K562 (cell line): ENCODE measurements around the gene EMC10. TPM values are rescaled to one million over a fixed set of nuclear protein-coding genes. Genes with fewer than 3 reads are reported as not detected.

Experiments
- BMI1 ChIP-seq: fragments of 150-350 bp; IDR thresholded peaks from 2 replicates; pipeline ENCODE4 v1.6.1; 2014; ENCODE audit warnings: low read length
- CEBPG ChIP-seq, 3 experiments: fragments of 200-800 bp in 1 of 3; sonication (Bioruptor generic) in 1 of 3; sonication (generic) in 1 of 3; formaldehyde crosslinking in 1 of 3; IDR thresholded peaks in 2 of 3; conservative IDR thresholded peaks in 1 of 3; 2 replicates each; pipeline versions ENCODE4 v1.6.1 to v1.8.0; 2016 to 2022; ENCODE audit warnings: missing compliant biosample characterization in 2 of 3, missing genetic modification characterization in 2 of 3, mild to moderate bottlenecking in 1 of 3, missing genetic modification reagents in 1 of 3
- ELF4 ChIP-seq: fragments of 450-650 bp; formaldehyde crosslinking; IDR thresholded peaks from 2 replicates; pipeline ENCODE4 v1.4.0; 2022; ENCODE audit warnings: missing genetic modification characterization
- KAT7 ChIP-seq: sonication (generic); formaldehyde crosslinking; IDR thresholded peaks from 2 replicates; pipeline ENCODE4 v1.8.0; 2022; ENCODE audit warnings: missing genetic modification reagents, mild to moderate bottlenecking, borderline replicate concordance
- MAFG ChIP-seq: fragments of 450-650 bp; conservative IDR thresholded peaks from 2 replicates; pipeline ENCODE4 v1.6.1; 2016; ENCODE audit warnings: missing genetic modification characterization, missing compliant biosample characterization
- NBN ChIP-seq: fragments of 450-650 bp; IDR thresholded peaks from 2 replicates; pipeline ENCODE4 v1.6.1; 2016; ENCODE audit warnings: low read depth, mild to moderate bottlenecking
- NCOA2 ChIP-seq, 2 experiments: fragments of 450-650 bp; IDR thresholded peaks; 2 replicates each; pipeline ENCODE4 v1.6.1; 2018; ENCODE audit warnings: mild to moderate bottlenecking in 2 of 2, moderate library complexity in 1 of 2; ENCODE audit not compliant: partially characterized antibody in 2 of 2
- NEUROD1 ChIP-seq: fragments of 150-350 bp; IDR thresholded peaks from 2 replicates; pipeline ENCODE4 v1.6.1; 2014; ENCODE audit warnings: borderline replicate concordance, low read length, low read depth; ENCODE audit not compliant: partially characterized antibody
- PHF20 ChIP-seq: fragments of 450-650 bp; IDR thresholded peaks from 2 replicates; pipeline ENCODE4 v1.6.1; 2018; ENCODE audit not compliant: partially characterized antibody
- PHTF2 ChIP-seq: fragments of 250-450 bp; sonication (Bioruptor Pico); IDR thresholded peaks from 2 replicates; pipeline ENCODE4 v1.5.0; 2021; ENCODE audit warnings: mild to moderate bottlenecking
- RFX5 ChIP-seq: IDR thresholded peaks from 2 replicates; pipeline ENCODE4 v1.6.1; 2011; ENCODE audit warnings: low read depth, mild to moderate bottlenecking, improper control_type of control experiment, low read length
- ZC3H11A ChIP-seq: IDR thresholded peaks from 2 replicates; pipeline ENCODE4 v1.6.1; 2012; ENCODE audit warnings: low read depth, low read length, improper control_type of control experiment
- ZNF165 ChIP-seq: fragments of 250-450 bp; sonication (Bioruptor Pico); IDR thresholded peaks from 2 replicates; pipeline ENCODE4 v1.4.0; 2020; ENCODE audit warnings: borderline replicate concordance
- ZNF197 ChIP-seq: fragments of 200-800 bp; sonication (Bioruptor generic); IDR thresholded peaks from 2 replicates; pipeline ENCODE4 v1.6.1; 2016; ENCODE audit warnings: low read depth, missing genetic modification characterization, missing compliant biosample characterization
- ZNF277 ChIP-seq: fragments of 250-450 bp; sonication (Bioruptor Pico); IDR thresholded peaks from 2 replicates; pipeline ENCODE4 v1.8.0; 2022; ENCODE audit warnings: inconsistent platforms, mild to moderate bottlenecking, moderate library complexity, borderline replicate concordance
- ZNF318 ChIP-seq, 2 experiments: fragments of 450-650 bp; IDR thresholded peaks; 2 replicates each; pipeline ENCODE4 v1.6.1; 2016; ENCODE audit warnings: mild to moderate bottlenecking in 2 of 2, borderline replicate concordance in 1 of 2, low read depth in 1 of 2, moderate library complexity in 1 of 2
- ZNF354B ChIP-seq: fragments of 250-450 bp; sonication (Bioruptor Pico); IDR thresholded peaks from 2 replicates; pipeline ENCODE4 v1.4.0; 2020
- ZNF717 ChIP-seq: fragments of 250-450 bp; sonication (Bioruptor Pico); IDR thresholded peaks from 2 replicates; pipeline ENCODE4 v1.5.0; 2021
- ZNF766 ChIP-seq: fragments of 200-800 bp; sonication (Bioruptor generic); conservative IDR thresholded peaks from 2 replicates; pipeline ENCODE4 v1.6.1; 2016; ENCODE audit warnings: missing genetic modification characterization, missing compliant biosample characterization
- polyA plus RNA-seq, 8 experiments: library from polyadenylated mRNA; depleted of rRNA in 4 of 8; stranded (reverse) in 5 of 8; unstranded in 3 of 8; fragments of >200 nt; fragmentation: Nextera tagmentation in 2 of 8; fragmentation: Illumina TruSeq in 1 of 8; extraction: Ambion mirVana in 2 of 8; extraction: Trizol in 1 of 8; gene quantifications; 2 replicates each; pipeline versions ENCODE4 v1.2.1 to v1.2.3, GENCODE V29; 2011 to 2014; ENCODE audit warnings: inconsistent platforms in 1 of 8, missing spikeins in 1 of 8
- total RNA-seq, 7 experiments: library from RNA; depleted of rRNA in 6 of 7; stranded (reverse); fragments of >200 nt in 6 of 7; fragmentation: Illumina TruSeq in 2 of 7; extraction: Trizol in 2 of 7; gene quantifications; 2 replicates each; pipeline versions ENCODE4 v1.2.1 to v1.2.3, GENCODE V29; 2011 to 2021; ENCODE audit warnings: low replicate concordance in 1 of 7

Gene EMC10
- total and polyA plus RNA-seq, 9 of the 15 experiments (the other 6 are each of a cell fraction or from before 2014, with no cell fraction given) = 1.4 to 46.0 (median 13.1) TPM

GRCh38 chr19:50511069-50511822, 34.9 kb downstream of the EMC10 start, which contains the start of gene JOSD2 (continued):
- no peak for TF ChIP-seq ZNF318 (IDR thresholded peaks at IDR 0.05; ENCODE audit: borderline replicate concordance in 1 of 2, low read depth in 1 of 2)
- peak; percentile 82; the same call in 1 of the 2 replicates for TF ChIP-seq ZC3H11A
- TF ChIP-seq KAT7 = 0 out of 2 replicates have a peak, but pooled peaks have one; percentile 60
- TF ChIP-seq ZNF165 (CRISPR knock-in tag) = no peak
- TF ChIP-seq ZNF197 (CRISPR knock-in tag) = peak; percentile 81
- TF ChIP-seq NBN = peak; percentile 100
- 0 out of 2 replicates have a peak, but pooled peaks have one; percentile 69 for TF ChIP-seq ELF4
- no peak for TF ChIP-seq BMI1
- no peak for TF ChIP-seq ZNF354B (CRISPR knock-in tag)
- TF ChIP-seq NEUROD1 = peak; percentile 62
- TF ChIP-seq RFX5 = peak; percentile 76
- no peak for TF ChIP-seq PHTF2 (CRISPR knock-in tag)
- peak; percentile 66 for TF ChIP-seq CEBPG (CRISPR knock-in tag; IDR thresholded peaks at IDR 0.05)
- TF ChIP-seq CEBPG (tag; conservative IDR thresholded peaks at IDR 0.05 in 1 of 2, IDR thresholded peaks at IDR 0.05 in 1 of 2) = no peak
- TF ChIP-seq PHF20 = peak; percentile 57
- no peak for TF ChIP-seq ZNF717
- no peak; the same call in 1 of the 2 replicates for TF ChIP-seq ZNF766
- no peak for TF ChIP-seq NCOA2 (IDR thresholded peaks at IDR 0.05; ENCODE audit: partially characterized antibody in 2 of 2)
- TF ChIP-seq ZNF277 (CRISPR knock-in tag) = no peak
- TF ChIP-seq MAFG = no peak
